OCI-LY1 (cell line): Measurements from ENCODE around the gene RAB30.

Experiments
- H2AFZ ChIP-seq: fragments of 200-600 bp; sonication (generic), shearing (Covaris generic); 2 replicates; pipeline ENCODE4 v1.6.0; 2014; ENCODE audit warnings: antibody characterized with exemption, mild to moderate bottlenecking, low read length
- H3F3A ChIP-seq: fragments of 200-600 bp; sonication (generic), shearing (Covaris generic); 2 replicates; pipeline ENCODE4 v1.6.0; 2014; ENCODE audit warnings: mild to moderate bottlenecking, antibody characterized with exemption, low read length, moderate library complexity; ENCODE audit not compliant: insufficient read depth
- H3K27ac ChIP-seq: fragments of 200-600 bp; sonication (generic); 2 replicates; pipeline ENCODE4 v1.5.1; 2014; ENCODE audit warnings: low read length, mixed run types, mild to moderate bottlenecking, low read depth; ENCODE audit not compliant: poor library complexity, severe bottlenecking
- H3K27me3 ChIP-seq: fragments of 200-600 bp; sonication (generic); 2 replicates; pipeline ENCODE4 v1.6.0; 2014; ENCODE audit warnings: antibody characterized with exemption, mild to moderate bottlenecking, low read length, moderate library complexity; ENCODE audit not compliant: insufficient read depth
- H3K36me3 ChIP-seq: fragments of 200-600 bp; sonication (generic); 2 replicates; pipeline ENCODE4 v1.6.1; 2014; ENCODE audit warnings: mild to moderate bottlenecking, antibody characterized with exemption, low read length, moderate library complexity, mixed read lengths; ENCODE audit not compliant: insufficient read depth
- H3K4me1 ChIP-seq: fragments of 200-600 bp; sonication (generic); 2 replicates; pipeline ENCODE4 v1.5.1; 2014; ENCODE audit warnings: mild to moderate bottlenecking, low read length, moderate library complexity; ENCODE audit not compliant: insufficient read depth, severe bottlenecking
- H3K4me2 ChIP-seq: fragments of 200-600 bp; sonication (generic), shearing (Covaris generic); 2 replicates; pipeline ENCODE4 v1.6.1; 2014; ENCODE audit warnings: low read length
- H3K4me3 ChIP-seq: fragments of 200-600 bp; sonication (generic); 2 replicates; pipeline ENCODE4 v1.5.1; 2014; ENCODE audit warnings: low read length, low read depth, mild to moderate bottlenecking, mixed read lengths; ENCODE audit not compliant: poor library complexity, severe bottlenecking
- H3K79me2 ChIP-seq: fragments of 200-600 bp; shearing (Covaris generic); 2 replicates; pipeline ENCODE4 v1.6.1; 2016; ENCODE audit warnings: mixed run types, low read length, mixed read lengths; ENCODE audit not compliant: insufficient read depth
- H3K9ac ChIP-seq: fragments of 200-600 bp; sonication (generic), shearing (Covaris generic); 2 replicates; pipeline ENCODE4 v1.6.1; 2014; ENCODE audit warnings: mild to moderate bottlenecking, low read length, mixed read lengths
- H3K9me2 ChIP-seq: fragments of 200-600 bp; sonication (generic), shearing (Covaris generic); 2 replicates; pipeline ENCODE4 v1.6.1; 2014; ENCODE audit warnings: low read depth, mild to moderate bottlenecking, low read length, mixed read lengths
- H3K9me3 ChIP-seq: fragments of 200-600 bp; shearing (Covaris generic); 2 replicates; pipeline ENCODE4 v1.6.1; 2014; ENCODE audit warnings: low read length, mixed read lengths
- H4K20me1 ChIP-seq: fragments of 200-600 bp; sonication (generic), shearing (Covaris generic); 2 replicates; pipeline ENCODE4 v1.6.0; 2016; ENCODE audit warnings: mild to moderate bottlenecking, low read length; ENCODE audit not compliant: insufficient read depth
- CTCF ChIP-seq: fragments of 200-600 bp; sonication (generic), shearing (Covaris generic); IDR thresholded peaks from 2 replicates; pipeline ENCODE4 v1.5.1; 2017; ENCODE audit warnings: mild to moderate bottlenecking, antibody characterized with exemption, low read length, moderate library complexity, mixed read lengths
- EZH2 ChIP-seq: fragments of 200-600 bp; sonication (generic), shearing (Covaris generic); IDR thresholded peaks from 2 replicates; pipeline ENCODE4 v1.8.0; 2017; ENCODE audit warnings: borderline replicate concordance, mixed run types, mild to moderate bottlenecking, antibody characterized with exemption, low read length, moderate library complexity, mixed read lengths

The RAB30 gene

GRCh38 chr11:82992223-82992622 is 79.5 kb downstream of the RAB30 start:
- Histone ChIP-seq H3F3A (no peaks in the 10 kb centered on the region), H3K4me3 (no peak overlapping the region), H3K27ac (no peak overlapping the region), H3K79me2 (no peaks in the 10 kb centered on the region), H3K9me3 (no peaks in the 10 kb centered on the region), H4K20me1 (no peaks in the 10 kb centered on the region), H3K9ac (no peak overlapping the region), H3K4me1 (peaks cover 40% of the 10 kb centered on the region), H2AFZ (no peak overlapping the region), H3K27me3 (no peaks in the 10 kb centered on the region), H3K9me2 (no peaks in the 10 kb centered on the region), H3K4me2 (no peak overlapping the region), H3K36me3 (peaks cover 65% of the 10 kb centered on the region; the same call in 1 of the 2 replicates)
- TF ChIP-seq CTCF (no peak), EZH2 (no peak)

- H3K9me2 ChIP-seq = no peaks in the 10 kb centered on the region
- H3K79me2 ChIP-seq = no peaks in the 10 kb centered on the region
- no peak overlapping the region for H2AFZ ChIP-seq
- peaks cover 67% of the 10 kb centered on the region for H3K36me3 ChIP-seq
- H3K9ac ChIP-seq = no peak overlapping the region
- H3K4me2 ChIP-seq = no peak overlapping the region; the same call in 1 of the 2 replicates
- H3K4me3 ChIP-seq = no peak overlapping the region
- no peaks in the 10 kb centered on the region for H3K9me3 ChIP-seq
- peaks cover 26% of the 10 kb centered on the region for H3K4me1 ChIP-seq
- H3F3A ChIP-seq = no peaks in the 10 kb centered on the region
- no peaks in the 10 kb centered on the region for H3K27me3 ChIP-seq
- TF ChIP-seq CTCF (peak; percentile 41; the same call in 1 of the 2 replicates), EZH2 (no peak)
- peak overlapping the region; percentile 25 for H3K27ac ChIP-seq
- no peaks in the 10 kb centered on the region for H4K20me1 ChIP-seq
These were observed 81.9 kb downstream of the RAB30 start for GRCh38 chr11:82989628-82990404.

GRCh38 chr11:82988936-82989627 is 82.6 kb downstream of the RAB30 start:
- Histone ChIP-seq H3K4me3 (no peak overlapping the region), H3K27me3 (no peaks in the 10 kb centered on the region), H3K36me3 (peaks cover 67% of the 10 kb centered on the region), H4K20me1 (no peaks in the 10 kb centered on the region), H3K9me2 (no peaks in the 10 kb centered on the region), H3K79me2 (no peaks in the 10 kb centered on the region), H3K9ac (no peak overlapping the region), H3K4me1 (peaks cover 18% of the 10 kb centered on the region), H2AFZ (no peak overlapping the region), H3K27ac (peak overlapping the region; percentile 15), H3F3A (no peaks in the 10 kb centered on the region), H3K4me2 (no peak overlapping the region; the same call in 1 of the 2 replicates), H3K9me3 (no peaks in the 10 kb centered on the region)
- TF ChIP-seq EZH2 (no peak), CTCF (no peak)
